GM19452 (cell line): ENCODE data around the gene BPIFA1.

Experiments
- ATAC-seq: cut with Tn5 transposase; IDR thresholded peaks from one replicate; pipeline ENCODE4 v1.9.1; 2021; ENCODE audit not compliant: unreplicated experiment

BPIFA1 gene

DNA sequence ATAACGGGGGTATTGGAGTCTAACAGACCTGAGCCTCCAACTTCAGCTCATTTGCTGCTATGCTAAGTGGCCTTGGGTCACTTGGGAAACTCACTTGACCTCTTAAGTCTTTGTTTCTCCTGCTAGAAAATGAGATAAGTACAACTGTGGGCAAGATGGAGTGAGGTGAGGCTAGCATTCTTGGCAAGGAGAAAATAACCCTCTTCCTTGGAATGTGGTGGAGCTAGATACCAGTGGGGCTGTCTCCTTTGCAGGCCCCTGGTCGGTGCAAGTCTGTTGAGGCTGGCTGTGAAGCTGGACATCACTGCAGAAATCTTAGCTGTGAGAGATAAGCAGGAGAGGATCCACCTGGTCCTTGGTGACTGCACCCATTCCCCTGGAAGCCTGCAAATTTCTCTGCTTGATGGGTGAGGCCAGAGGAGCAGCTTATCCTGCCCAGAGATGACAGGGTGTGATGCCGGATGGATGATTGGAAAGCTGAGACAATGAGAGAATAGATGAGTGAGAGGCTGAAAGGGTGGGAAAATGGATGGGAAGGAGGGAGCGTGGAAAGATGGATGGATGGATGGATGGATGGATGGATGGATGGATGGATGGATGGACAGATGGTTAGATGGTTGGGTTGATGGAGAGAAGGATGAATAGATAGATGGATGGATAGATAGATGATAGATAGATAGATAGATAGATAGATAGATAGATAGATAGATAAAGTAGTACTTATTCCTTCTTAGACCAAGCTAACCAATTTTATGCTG lies 4.4 kb downstream of the BPIFA1 start:
- ATAC-seq, result no peak

GRCh38 chr20:33240923-33241322 lies 5.1 kb downstream of the BPIFA1 start:
- ATAC-seq, result no peak

- ATAC-seq, result no peak
Measured at GRCh38 chr20:33242319-33243100, 6.7 kb downstream of the BPIFA1 start.

DNA sequence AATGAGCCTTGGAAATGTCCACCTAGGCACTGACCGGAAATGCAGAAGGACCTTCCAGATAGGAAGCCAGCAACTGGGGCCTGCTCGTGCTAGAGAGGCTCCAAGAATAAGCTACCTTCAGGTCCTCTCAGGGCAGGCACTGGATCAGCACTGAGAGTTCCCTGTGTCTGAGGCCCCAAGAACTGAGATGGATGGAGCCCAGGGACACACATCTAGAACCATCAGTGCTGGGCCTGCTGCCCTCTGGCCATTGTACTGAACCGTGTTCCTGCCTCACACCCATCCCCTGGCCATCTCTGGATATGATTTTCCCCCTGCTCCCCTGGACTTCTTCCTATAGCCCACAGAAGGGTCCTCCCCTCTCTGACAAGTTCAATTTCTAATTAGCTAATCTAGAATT lies 10.3 kb downstream of the BPIFA1 start:
- no peak for ATAC-seq

DNA sequence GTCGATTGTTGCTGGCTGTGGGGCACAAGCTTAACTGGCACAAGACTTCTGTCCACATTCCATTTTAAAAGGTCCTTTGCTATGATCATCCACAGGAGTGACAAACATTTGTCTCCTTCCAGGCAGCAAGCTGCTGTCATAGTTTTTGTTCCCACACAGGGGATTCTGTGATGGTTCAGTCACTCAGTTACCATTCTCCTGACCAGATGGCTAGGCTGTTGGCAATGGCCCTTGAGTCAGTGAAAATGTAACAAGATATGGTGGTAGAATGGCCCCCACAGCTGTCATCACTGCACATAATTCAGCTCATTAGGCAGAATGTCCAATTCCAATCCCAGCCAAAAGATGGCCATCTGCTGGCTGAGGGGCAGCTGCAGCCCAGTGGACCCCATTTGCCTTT lies 13.7 kb downstream of the BPIFA1 start:
- ATAC-seq, result no peak

DNA sequence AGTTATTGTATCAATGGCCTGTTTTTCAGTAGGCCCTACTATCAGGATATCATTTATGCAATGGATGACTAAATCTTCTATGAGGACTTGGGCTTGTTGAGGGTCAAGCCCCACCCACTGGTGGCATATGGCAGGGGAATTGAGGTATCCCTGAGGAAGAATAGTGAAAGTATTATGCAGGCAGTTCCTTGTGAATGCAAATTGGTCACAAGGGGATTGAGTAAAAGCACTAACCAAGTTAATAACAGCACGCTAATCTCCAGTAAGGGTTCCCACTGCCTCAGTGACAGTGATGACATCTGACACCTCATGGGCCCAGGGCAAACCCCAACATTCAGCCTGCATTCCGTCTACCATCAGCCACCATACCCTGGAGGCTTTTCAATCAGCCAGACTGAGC lies 14.9 kb downstream of the BPIFA1 start:
- ATAC-seq, result no peak

DNA sequence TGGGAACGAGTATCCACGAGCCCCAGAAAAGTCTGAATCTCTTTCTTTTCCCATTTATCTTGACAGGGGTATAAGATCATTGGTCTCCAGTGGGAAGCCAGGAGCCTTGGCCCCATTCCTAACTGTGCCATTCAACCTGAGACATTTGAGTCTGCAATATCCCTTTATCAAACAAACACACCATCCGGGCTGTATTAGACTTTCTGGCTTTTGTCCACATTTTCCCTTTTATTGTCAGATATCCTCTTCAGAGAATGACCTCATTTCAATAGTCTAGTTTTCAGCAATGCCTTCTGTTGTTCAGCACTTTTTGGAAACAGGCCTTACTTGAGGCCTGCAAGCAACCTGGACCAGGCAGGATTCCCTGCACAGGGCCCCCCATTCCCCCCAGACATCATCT lies 15.7 kb downstream of the BPIFA1 start:
- ATAC-seq, result no peak

GRCh38 chr20:33252460-33252859 lies 16.7 kb downstream of the BPIFA1 start:
- no peak for ATAC-seq

- no peak for ATAC-seq
Measured at GRCh38 chr20:33255005-33255404, 19.2 kb downstream of the BPIFA1 start.

GRCh38 chr20:33257237-33257636 lies 21.4 kb downstream of the BPIFA1 start:
- ATAC-seq, result no peak

DNA sequence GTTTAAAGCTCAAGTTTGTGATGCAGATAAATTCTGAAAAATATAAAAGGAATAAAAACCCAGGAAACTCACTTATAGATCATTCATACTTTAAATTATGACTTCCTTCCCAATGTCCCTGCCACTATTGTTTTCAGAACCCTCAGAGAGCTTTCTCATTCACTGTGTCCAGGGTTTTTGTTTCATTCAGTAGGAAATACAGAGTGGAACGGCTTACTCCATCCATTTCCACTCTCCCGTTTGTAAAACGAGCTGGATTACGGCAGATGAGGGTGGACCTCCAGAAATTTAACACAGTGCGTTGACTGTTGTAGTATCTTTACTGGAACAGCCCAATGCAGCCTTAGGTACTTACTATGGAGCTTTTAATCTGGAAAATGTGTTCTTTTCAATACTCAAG lies 23.6 kb downstream of the BPIFA1 start:
- no peak for ATAC-seq

GRCh38 chr20:33261465-33261864 lies 25.7 kb downstream of the BPIFA1 start:
- no peak for ATAC-seq

DNA sequence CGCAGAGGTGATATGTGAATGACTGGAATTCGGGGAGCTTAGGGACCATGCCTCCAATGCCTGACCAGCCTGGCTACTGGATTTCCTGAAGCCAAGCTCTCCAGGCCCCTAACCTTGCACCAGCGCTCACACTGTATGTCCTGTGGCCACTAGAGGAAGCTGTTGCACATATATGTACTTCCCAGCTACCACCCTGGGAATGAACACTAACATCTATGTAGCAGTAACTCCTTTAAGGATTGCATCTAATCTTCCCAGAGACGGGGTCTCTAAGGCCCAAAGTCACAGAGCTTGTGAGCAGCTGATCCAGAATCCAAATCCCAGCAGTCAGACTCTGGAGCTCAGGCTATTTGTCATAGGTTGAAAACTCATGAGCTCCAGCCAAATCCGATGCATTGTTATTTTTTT lies 26.9 kb downstream of the BPIFA1 start:
- no peak for ATAC-seq

DNA sequence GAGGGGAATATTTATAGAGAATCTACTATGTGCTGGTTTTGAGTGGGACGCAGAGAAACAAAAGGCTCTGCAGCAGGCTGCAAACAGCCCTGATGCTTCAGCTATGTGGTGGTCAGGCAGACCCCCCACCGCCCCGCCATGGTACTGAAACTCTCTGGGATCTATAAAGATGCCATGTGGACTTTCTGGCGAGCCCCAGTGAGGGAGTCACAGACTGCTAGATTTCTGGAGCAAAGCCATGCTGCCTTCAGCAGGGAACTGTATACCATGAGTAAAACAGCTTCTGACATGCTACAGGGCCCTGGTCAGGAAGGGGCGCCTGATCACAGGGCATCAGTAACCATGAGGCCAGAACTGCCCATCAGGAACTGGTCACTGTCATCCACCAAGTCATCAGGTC lies 28.0 kb downstream of the BPIFA1 start:
- no peak for ATAC-seq

DNA sequence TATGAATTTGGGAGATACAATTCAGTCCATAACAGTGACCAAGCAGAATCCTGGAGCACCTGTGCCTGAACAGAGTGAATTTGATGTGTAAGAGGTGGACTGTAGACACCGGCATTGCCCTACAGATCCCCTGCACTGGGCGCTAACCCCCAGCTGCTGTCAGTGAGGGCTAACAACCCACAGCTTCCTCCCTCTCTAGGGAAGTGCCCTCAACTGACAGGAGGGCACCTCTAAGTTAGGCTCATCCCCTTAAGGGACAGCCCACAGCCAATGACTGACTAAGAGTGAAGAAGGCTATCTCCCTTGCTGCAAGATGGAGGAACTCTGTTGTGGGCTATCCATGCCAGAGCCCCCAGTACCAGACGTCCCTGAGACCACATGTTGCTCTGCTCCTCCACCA lies 31.9 kb downstream of the BPIFA1 start:
- no peak for ATAC-seq

- no peak for ATAC-seq
Measured at GRCh38 chr20:33272155-33272873, 36.5 kb downstream of the BPIFA1 start.

DNA sequence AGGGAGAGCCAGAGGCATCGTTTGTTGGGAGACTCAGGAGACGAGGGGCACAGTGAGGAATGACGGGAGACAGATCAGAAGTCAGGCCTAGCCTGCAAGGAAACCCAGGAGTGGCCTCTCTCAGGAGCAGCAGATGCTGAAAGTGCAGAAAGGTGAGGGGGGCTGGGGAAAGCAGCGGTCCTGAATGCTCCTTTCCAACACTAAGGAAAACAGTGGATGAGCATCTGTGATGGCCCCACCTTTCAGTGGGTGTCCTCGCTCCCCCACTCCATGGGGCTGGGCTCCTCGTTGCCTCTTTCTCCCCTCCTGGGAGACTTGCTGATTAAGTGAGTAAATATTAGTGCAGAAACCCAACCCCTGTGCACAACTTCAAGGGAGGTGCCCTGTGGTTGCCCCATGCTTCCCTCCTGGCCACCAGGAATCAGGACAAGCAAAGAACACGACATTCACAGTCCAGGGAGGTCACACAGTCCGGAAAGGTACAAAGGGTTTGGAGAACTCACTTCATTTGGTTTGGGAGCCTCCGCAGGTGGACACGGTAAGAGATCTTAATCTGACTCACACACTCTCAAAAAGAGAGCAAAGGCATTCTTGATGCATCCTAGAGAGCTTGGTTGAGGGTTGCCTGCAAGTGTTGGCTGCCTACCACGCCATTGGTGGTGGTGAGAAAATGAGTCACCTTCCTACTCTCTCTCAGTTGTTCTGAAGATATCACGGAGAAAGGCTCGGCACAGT lies 37.5 kb downstream of the BPIFA1 start:
- no peak for ATAC-seq

DNA sequence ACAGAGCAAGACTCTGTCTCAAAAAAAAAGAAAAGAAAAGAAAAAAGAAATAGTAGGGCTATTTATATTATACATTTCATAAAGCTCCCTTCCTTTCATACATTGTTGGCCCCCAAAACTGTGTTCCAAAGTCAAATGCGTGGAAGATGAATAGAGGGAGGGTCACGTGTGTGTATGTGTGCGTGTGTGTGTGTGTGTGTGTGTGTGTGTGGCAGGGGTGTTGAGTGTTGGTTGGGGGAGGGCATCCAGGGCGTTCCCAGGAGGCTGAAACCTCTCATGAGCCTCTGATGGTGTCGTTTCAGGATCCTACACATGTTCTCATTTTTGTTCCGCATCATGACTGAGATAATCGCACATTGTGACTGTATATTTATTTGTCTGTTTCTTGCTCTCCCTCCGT lies 39.4 kb downstream of the BPIFA1 start:
- no peak for ATAC-seq

GRCh38 chr20:33275871-33276270 lies 40.1 kb downstream of the BPIFA1 start:
- ATAC-seq, result no peak

DNA sequence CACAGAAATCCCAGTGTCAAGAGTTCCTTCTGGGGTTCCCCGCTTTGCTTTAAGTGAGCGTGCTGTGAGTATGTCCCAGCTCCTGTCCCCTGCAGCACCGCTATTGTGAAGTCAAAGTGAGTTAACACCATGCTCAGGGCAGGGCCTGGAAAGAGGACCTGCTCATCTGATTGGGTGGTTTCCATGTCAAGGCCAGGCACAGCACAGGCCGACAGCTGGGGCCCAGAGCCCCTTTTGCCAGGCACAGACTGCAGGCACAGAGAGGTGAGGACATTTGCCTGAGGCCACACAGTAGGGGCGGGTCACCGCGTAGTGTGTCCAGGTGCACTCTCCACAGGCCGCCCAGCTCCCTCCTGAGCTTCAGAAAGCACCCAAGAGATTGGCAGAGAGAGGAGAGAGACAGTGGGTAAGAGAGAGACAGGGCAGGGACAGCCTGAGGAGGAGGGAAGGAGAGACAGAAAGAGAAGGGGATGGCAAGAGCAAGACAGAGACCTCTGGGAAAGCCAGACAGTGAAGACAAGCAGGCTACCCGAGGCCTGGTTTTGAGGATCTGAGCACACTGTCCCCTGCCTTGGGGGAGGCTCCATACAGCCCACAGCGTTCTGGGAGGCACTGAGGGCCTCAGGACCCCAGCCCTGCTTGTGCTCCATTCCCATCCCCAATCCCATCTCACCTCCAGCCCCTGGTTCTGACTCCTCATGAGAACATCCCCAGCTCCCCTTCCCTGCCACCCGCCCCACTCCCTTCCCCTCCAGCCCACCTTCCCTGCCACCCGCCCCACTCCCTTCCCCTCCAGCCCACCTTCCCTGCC lies 40.7 kb downstream of the BPIFA1 start:
- no peak for ATAC-seq
